Tibial nerve (tissue), 4 donors: Measurements from ENCODE around the gene SNX30. TPM values are rescaled to one million over a fixed set of nuclear protein-coding genes. Genes with fewer than 3 reads are reported as not detected.

Source experiments
- DNase-seq, 2 donors: peaks; one replicate each; pipeline ENCODE4 v3.0.0-alpha.2; 2019; ENCODE audit warnings: low spot score in 2 of 2
- H3K27ac ChIP-seq, 4 donors: fragments of 200-600 bp; sonication (generic) in 3 of 4; one replicate each; pipeline ENCODE4 v1.5.1; 2017 to 2019; ENCODE audit warnings: mild to moderate bottlenecking in 1 of 4
- H3K27me3 ChIP-seq, 2 donors: fragments of 200-600 bp; sonication (generic) in 1 of 2; one replicate each; pipeline versions ENCODE4 v1.5.1 to v1.6.0; 2017 to 2019
- H3K36me3 ChIP-seq, 3 donors: fragments of 200-600 bp; sonication (generic); one replicate each; pipeline ENCODE4 v1.5.1; 2018 to 2019
- H3K4me1 ChIP-seq, 4 donors: fragments of 200-600 bp; sonication (generic) in 3 of 4; one replicate each; pipeline ENCODE4 v1.5.1; 2017 to 2019
- H3K4me3 ChIP-seq, 4 donors: fragments of 200-600 bp; sonication (generic) in 3 of 4; one replicate each; pipeline ENCODE4 v1.5.1; 2017 to 2019; ENCODE audit warnings: mild to moderate bottlenecking in 1 of 4, moderate library complexity in 1 of 4
- H3K9me3 ChIP-seq, 4 donors: fragments of 200-600 bp; sonication (generic) in 3 of 4; one replicate each; pipeline ENCODE4 v1.5.1; 2017 to 2019
- EP300 ChIP-seq, 2 donors: sonication (generic); formaldehyde crosslinking; IDR thresholded peaks; one replicate each; pipeline ENCODE4 v1.6.1; 2017; ENCODE audit warnings: antibody characterized with exemption in 2 of 2, mild to moderate bottlenecking in 1 of 2
- POLR2A ChIP-seq, 2 donors: fragments of 450-650 bp; IDR thresholded peaks; one replicate each; pipeline ENCODE4 v1.6.1; 2017; ENCODE audit warnings: antibody characterized with exemption in 2 of 2, mild to moderate bottlenecking in 2 of 2, moderate library complexity in 2 of 2
- WGBS, 2 donors: methylation state at CpG; one replicate each; pipeline ENCODE4 v1.1.5; 2018; 5-methylcytosine and 5-hydroxymethylcytosine counted together
- total RNA-seq, 4 donors: library from RNA; depleted of rRNA; stranded (reverse); fragments of >200 nt; gene quantifications; one replicate each; pipeline ENCODE4 v1.1.0, GENCODE V29; 2016
- TF ChIP-seq, protein P1 (sequence below), 5 experiments: fragments of 200-600 bp in 3 of 5; fragments of 450-650 bp in 2 of 5; sonication (generic) in 3 of 5; IDR thresholded peaks; one replicate each; pipeline ENCODE4 v1.5.1; 2016 to 2019; ENCODE audit warnings: antibody characterized with exemption in 5 of 5, mild to moderate bottlenecking in 3 of 5, moderate library complexity in 2 of 5

The SNX30 gene
- total RNA-seq, 4 donors from 2014 or later = 14.9 to 25.3 (median 17.0) TPM

GRCh38 chr9:112853882-112854585 lies 103.5 kb downstream of the SNX30 start:
- no peak overlapping the region for H3K4me3 ChIP-seq
- DNase-seq = no peak
- no peaks in the 10 kb centered on the region for H3K9me3 ChIP-seq
- H3K36me3 ChIP-seq = peaks cover 0 to 40% (median 0%) of the 10 kb centered on the region in 3 donors
- H3K27me3 ChIP-seq = no peaks in the 10 kb centered on the region
- WGBS, 2 donors = 75 to 80% methylated on average over 13 of the region's 13 CpGs
- H3K4me1 ChIP-seq = peaks cover 0 to 5% (median 0%) of the 10 kb centered on the region in 4 donors
- H3K27ac ChIP-seq = no peak overlapping the region
- TF ChIP-seq, protein P1, sequence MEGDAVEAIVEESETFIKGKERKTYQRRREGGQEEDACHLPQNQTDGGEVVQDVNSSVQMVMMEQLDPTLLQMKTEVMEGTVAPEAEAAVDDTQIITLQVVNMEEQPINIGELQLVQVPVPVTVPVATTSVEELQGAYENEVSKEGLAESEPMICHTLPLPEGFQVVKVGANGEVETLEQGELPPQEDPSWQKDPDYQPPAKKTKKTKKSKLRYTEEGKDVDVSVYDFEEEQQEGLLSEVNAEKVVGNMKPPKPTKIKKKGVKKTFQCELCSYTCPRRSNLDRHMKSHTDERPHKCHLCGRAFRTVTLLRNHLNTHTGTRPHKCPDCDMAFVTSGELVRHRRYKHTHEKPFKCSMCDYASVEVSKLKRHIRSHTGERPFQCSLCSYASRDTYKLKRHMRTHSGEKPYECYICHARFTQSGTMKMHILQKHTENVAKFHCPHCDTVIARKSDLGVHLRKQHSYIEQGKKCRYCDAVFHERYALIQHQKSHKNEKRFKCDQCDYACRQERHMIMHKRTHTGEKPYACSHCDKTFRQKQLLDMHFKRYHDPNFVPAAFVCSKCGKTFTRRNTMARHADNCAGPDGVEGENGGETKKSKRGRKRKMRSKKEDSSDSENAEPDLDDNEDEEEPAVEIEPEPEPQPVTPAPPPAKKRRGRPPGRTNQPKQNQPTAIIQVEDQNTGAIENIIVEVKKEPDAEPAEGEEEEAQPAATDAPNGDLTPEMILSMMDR (IDR thresholded peaks at IDR 0.05) = no peak
- TF ChIP-seq EP300 (IDR thresholded peaks at IDR 0.05) (no peak), POLR2A (IDR thresholded peaks at IDR 0.05) (no peak)

- Histone ChIP-seq H3K27ac (no peak overlapping the region), H3K9me3 (no peaks in the 10 kb centered on the region), H3K4me3 (no peak overlapping the region), H3K4me1 (peaks cover 0 to 4% (median 0%) of the 10 kb centered on the region in 4 donors), H3K27me3 (no peaks in the 10 kb centered on the region), H3K36me3 (peaks cover 0 to 40% (median 0%) of the 10 kb centered on the region in 3 donors)
- no peak for DNase-seq
- 76 to 80% methylated on average over 10 of the region's 10 CpGs for WGBS, 2 donors
- no peak for TF ChIP-seq EP300 (IDR thresholded peaks at IDR 0.05)
- TF ChIP-seq, protein P1 (IDR thresholded peaks at IDR 0.05) = no peak
- no peak for TF ChIP-seq POLR2A (IDR thresholded peaks at IDR 0.05)
Observed at GRCh38 chr9:112854657-112855056, 104.1 kb downstream of the SNX30 start.

GRCh38 chr9:112856200-112856599 lies 105.6 kb downstream of the SNX30 start:
- no peak for DNase-seq
- H3K36me3 ChIP-seq = peaks cover 0 to 25% (median 0%) of the 10 kb centered on the region in 3 donors
- H3K9me3 ChIP-seq = no peaks in the 10 kb centered on the region
- TF ChIP-seq, protein P1 (IDR thresholded peaks at IDR 0.05) = no peak
- TF ChIP-seq EP300 (IDR thresholded peaks at IDR 0.05) (no peak), POLR2A (IDR thresholded peaks at IDR 0.05) (no peak)
- 94 to 98% methylated on average over 8 of the region's 8 CpGs for WGBS, 2 donors
- peaks cover 0 to 4% (median 0%) of the 10 kb centered on the region in 4 donors for H3K4me1 ChIP-seq
- H3K27ac ChIP-seq = no peak overlapping the region
- H3K4me3 ChIP-seq = no peak overlapping the region
- no peaks in the 10 kb centered on the region for H3K27me3 ChIP-seq

DNA sequence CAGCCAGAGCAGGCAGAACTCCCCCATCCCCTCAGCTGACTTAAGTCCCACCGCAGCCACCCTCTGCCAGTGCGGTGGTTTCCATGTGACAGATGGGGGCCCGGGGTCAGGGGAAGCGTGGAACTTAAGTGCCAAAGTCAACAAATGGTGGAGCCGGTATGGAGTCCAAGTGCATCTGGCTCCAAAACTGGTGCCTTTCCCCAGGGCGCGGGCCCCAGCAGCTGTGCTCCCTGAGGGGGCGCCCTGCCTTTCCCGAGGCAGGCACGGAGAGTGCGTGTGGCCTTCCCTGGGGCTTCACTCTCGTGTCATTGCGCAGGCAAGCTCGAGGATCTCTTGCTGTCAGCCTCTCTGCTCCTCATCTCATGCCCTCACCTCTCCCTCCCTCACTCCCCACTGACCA lies 106.3 kb downstream of the SNX30 start:
- H3K27ac ChIP-seq = no peak overlapping the region
- H3K9me3 ChIP-seq = no peaks in the 10 kb centered on the region
- 72 to 75% methylated on average over 11 to 14 of the region's 14 CpGs for WGBS, 2 donors
- TF ChIP-seq EP300 (IDR thresholded peaks at IDR 0.05) = no peak
- no peak for TF ChIP-seq POLR2A (IDR thresholded peaks at IDR 0.05)
- TF ChIP-seq, protein P1 (IDR thresholded peaks at IDR 0.05) = no peak
- no peak overlapping the region for H3K4me3 ChIP-seq
- H3K27me3 ChIP-seq = no peaks in the 10 kb centered on the region
- peaks cover 0 to 25% (median 0%) of the 10 kb centered on the region in 3 donors for H3K36me3 ChIP-seq
- no peak for DNase-seq
- H3K4me1 ChIP-seq = peaks cover 0 to 4% (median 0%) of the 10 kb centered on the region in 4 donors

- H3K4me1 ChIP-seq = peaks cover 0 to 4% (median 0%) of the 10 kb centered on the region in 4 donors
- TF ChIP-seq EP300 (IDR thresholded peaks at IDR 0.05) (no peak), POLR2A (IDR thresholded peaks at IDR 0.05) (no peak)
- TF ChIP-seq, protein P1 (IDR thresholded peaks at IDR 0.05) = no peak
- no peak overlapping the region for H3K4me3 ChIP-seq
Observed at GRCh38 chr9:112858005-112858404, 107.4 kb downstream of the SNX30 start.

More at GRCh38 chr9:112858005-112858404, 107.4 kb downstream of the SNX30 start:
- WGBS, 2 donors = 92 to 93% methylated on average over 6 of the region's 6 CpGs
- Histone ChIP-seq H3K9me3 (no peaks in the 10 kb centered on the region), H3K27ac (no peak overlapping the region), H3K27me3 (no peaks in the 10 kb centered on the region), H3K36me3 (peaks cover 0 to 23% (median 0%) of the 10 kb centered on the region in 3 donors)
- no peak for DNase-seq
